ENCODE data around the gene AKR1B15.

GRCh38 chr7:134514106-134514505 lies 34.8 kb upstream of the AKR1B15 start:
- TF ChIP-seq POLR2A (IDR thresholded peaks at IDR 0.05), result no peak
- no peak for TF ChIP-seq CTCF (IDR thresholded peaks at IDR 0.05)

Measured in testis (tissue), 2 donors.